HG02759 (cell line): Measurements from ENCODE around the gene IDH3A.
A peak's percentile ranks its signal among the peaks of the same experiment; 100 is the strongest.

Experiments
- ATAC-seq: cut with Tn5 transposase; IDR thresholded peaks from one replicate; pipeline ENCODE4 v1.9.1; 2021; ENCODE audit warnings: mild to moderate bottlenecking, moderate library complexity; ENCODE audit not compliant: unreplicated experiment

IDH3A gene

DNA sequence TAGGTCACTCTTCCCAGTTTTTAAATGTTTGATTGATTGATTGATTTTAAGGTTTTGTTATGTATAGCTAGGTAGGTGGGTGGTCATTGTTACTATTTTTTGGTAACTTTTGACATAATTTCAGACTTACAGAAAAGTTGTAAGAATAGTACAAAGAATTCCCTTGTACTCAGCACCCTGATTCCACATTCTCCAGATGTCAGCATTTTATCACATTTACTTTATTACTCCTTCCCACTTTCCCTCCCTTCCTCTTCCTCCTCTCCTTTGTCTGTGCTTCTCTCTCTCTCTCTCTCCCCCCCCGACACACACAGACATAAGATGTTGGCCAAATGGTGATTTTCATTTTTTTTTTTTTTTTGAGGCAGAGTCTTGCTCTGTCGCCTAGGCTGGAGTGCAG, 14.8 kb downstream of the IDH3A start:
- no peak for ATAC-seq

- peak; percentile 71 for ATAC-seq
Measured at GRCh38 chr15:78167227-78167888, 18.2 kb downstream of the IDH3A start.

DNA sequence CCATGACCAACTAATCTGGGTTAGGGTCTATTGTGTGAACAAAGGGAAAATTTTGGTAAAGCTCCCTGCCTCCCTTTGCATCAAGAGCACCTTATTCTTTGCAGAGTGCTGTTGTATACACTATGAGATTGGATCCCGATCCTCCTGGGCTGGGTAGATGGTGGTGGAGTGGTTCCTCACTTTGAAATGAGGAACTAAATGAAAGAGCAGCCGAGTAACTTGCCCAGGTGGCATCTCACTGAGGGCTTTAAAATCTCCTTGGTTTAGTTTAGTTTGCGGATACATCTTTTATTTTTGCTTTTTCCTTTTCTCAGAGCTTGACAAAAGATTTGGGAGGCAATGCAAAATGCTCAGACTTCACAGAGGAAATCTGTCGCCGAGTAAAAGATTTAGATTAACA, 19.4 kb downstream of the IDH3A start:
- no peak for ATAC-seq

GRCh38 chr15:78170848-78171773, 21.9 kb downstream of the IDH3A start:
- peak; percentile 66 for ATAC-seq

DNA sequence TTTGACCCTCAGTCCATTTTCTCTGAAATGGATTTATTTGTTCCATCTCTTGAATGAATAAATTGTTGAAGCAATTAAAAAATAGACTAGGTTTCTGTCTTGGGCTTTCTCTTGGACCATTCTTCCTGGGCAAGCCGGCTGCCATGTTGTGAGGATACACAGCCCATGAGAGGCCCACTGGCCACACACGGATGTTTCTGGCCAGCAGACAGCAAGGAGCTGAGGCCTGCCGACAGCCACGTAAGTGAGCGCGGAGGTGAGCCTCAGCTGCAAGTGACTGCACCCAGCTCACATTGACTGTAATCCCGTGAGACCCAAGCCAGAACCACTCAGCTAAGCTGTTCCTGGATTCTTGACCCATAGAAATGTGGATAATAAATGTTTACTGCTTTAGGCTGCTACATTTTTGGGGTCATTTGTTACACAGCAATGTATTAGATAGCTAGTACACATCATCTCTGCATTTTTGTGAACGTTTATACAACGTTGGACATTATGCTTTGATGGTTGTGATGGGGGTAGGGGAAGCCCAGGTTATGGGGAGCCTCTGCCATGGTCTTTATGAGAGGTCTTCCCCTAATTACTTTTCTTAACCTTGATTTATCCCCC, 22.8 kb downstream of the IDH3A start:
- no peak for ATAC-seq

GRCh38 chr15:78174401-78174800, 25.2 kb downstream of the IDH3A start:
- peak; percentile 41 for ATAC-seq

DNA sequence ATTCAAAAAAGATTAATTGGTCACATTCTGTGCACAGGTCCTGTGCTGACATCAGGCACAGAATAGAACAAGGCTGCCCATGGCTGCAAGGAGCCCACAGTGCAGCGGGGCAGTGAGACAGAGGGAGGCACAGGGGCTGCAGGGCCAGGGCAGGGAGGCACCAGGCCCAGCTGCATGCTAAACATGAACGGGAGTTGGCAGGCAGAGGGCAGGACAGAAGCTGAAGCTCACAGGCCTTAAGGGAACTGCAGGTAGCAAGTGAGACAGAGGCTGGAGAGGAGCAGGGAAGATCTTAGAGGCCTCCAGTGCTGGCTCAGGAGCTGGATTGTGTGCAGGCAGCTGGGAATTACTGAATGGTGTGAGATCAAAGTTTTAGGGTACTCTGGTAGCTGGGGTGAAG, 26.2 kb downstream of the IDH3A start:
- no peak for ATAC-seq

GRCh38 chr15:78177447-78177873, 28.3 kb downstream of the IDH3A start:
- no peak for ATAC-seq

DNA sequence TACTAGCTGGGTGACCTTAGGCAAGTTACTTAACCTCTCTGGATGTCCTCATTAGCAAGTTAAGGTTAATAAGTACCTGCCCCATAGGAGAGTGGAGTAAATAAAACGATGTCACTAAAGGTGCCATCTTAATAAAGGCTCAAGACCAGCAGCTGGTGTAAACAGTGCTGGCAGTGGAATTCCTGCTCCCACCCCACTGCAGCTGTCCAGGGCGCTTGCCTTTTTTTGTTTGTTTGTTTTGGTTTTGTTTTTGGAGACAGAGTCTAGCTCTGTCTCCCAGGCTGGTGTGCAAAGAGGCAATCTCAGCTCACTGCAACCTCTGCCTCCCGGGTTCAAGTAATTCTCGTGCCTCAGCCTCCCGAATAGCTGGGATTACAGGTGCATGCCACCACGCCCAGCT, 28.9 kb downstream of the IDH3A start:
- ATAC-seq: no peak

GRCh38 chr15:78179286-78179840, 30.2 kb downstream of the IDH3A start:
- no peak for ATAC-seq

DNA sequence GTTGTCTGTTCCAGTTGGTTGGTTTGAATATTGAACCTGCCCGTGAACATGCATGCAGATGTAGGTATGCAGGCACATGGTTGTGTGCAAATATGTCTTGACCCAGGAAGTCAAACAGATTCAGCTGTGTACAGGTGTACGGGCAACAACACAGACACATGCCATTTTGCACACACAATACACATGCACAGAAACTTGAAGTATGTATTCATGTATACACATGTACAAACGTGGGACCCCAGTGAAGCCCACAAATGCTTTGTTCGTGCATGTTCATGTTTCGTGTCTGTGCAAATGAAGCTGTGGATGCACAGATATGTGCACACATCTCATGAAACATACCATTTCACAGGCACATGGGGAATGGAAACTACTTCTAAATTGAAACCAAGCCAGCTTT, 30.7 kb downstream of the IDH3A start:
- ATAC-seq: no peak

GRCh38 chr15:78182336-78182700, 33.2 kb downstream of the IDH3A start:
- no peak for ATAC-seq

DNA sequence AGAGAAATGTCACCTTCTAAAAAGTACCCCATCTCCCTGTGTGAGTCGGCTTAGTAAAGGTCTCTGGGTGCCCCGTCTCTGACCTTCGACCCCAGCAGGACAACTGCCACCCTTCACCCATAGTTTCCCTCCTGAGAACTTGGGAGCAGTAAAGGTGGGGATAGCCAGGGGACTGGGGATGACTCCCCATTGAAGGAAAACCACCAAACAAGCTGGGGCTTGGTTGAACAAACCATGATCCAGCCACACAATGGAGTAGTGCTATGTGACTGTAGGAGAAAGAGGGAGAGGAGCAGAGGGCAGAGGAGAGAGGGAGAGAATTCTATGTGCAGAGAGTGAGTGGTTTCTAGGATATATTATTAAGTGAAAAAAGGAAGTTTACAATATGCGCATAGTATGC, 33.7 kb downstream of the IDH3A start:
- no peak for ATAC-seq

GRCh38 chr15:78192826-78193594, 43.8 kb downstream of the IDH3A start:
- no peak for ATAC-seq

- no peak for ATAC-seq
Measured at GRCh38 chr15:78193731-78194567, 44.8 kb downstream of the IDH3A start.

GRCh38 chr15:78194568-78194925, 45.4 kb downstream of the IDH3A start:
- ATAC-seq: no peak

DNA sequence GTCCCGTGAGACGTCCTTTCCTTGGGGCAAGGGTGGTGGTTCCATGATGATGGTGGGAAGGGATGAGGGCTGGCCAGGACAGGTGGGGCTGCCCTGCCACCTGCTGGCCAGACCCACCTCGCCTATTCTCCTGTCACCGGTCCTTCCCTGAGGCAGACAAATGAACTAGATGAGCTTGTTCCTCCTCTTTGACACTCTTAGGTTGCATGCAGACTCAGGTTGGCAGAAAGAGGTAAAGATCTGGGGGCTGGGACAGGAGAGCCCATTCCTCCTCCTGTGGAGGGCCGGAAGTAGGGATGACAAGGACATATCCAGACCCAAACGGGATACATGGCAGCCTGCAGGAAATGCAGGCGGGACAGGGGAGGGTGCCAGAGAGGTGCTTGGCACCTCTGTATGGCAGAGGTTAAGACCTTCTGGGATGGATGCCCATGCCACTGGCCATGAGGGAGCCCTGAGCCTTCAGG, 46.6 kb downstream of the IDH3A start:
- ATAC-seq: peak; percentile 54

DNA sequence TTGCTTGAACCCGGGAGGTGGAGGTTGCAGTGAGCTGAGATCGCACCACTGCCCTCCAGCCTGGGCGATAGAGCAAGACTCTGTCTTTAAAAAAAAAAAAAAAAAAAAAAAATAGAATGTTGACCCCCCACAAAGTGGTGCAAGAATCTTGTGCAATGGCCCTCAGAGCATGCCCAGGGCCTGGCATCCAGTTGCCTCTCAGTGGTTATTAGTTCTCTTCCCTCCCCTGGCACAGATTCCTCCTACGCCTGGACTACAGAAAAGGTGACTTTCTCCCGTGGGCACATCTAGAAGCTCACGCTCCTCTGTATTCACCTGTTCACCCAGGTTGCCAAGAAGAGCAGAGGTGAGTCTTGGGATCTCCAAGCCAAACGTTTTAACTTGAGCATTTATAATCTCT, 48.5 kb downstream of the IDH3A start:
- no peak for ATAC-seq

DNA sequence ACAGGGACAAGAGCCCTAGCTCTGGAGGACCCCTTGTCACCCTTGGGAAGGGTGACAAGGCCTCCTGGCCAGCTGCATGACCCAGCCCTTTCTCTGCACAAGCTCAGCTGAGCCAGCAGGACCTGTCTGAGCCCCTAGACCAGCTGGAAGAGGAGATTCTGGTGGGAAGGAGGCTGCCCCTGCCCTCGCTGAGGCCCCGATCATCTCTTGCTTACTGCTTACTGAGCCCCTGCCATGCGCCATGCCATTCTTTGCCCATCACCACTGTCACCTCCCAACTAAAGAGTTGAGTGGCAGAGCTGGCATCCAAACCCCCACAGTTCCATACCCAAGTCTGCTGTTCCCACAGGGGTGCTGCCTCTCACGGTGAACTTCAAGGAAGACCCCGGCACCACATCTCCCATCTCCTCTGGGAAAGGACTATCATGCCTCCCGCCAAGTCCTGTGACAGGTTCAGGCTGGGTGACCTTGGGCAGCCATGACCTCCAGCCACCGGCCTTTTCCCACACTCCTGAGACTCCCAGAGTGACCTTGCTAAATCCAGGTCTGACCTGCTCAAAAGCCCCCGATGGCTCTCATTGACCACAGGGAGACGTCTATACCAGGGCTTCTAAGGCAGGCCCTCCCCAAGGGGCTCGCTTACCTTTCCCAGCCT, 51.2 kb downstream of the IDH3A start:
- no peak for ATAC-seq
